ENCODE data around the gene PARD3B. TPM values are rescaled to one million over a fixed set of nuclear protein-coding genes. Genes with fewer than 3 reads are reported as not detected.

The PARD3B gene
- polyA plus RNA-seq, 6 donors from 2014 or later, result not detected

DNA sequence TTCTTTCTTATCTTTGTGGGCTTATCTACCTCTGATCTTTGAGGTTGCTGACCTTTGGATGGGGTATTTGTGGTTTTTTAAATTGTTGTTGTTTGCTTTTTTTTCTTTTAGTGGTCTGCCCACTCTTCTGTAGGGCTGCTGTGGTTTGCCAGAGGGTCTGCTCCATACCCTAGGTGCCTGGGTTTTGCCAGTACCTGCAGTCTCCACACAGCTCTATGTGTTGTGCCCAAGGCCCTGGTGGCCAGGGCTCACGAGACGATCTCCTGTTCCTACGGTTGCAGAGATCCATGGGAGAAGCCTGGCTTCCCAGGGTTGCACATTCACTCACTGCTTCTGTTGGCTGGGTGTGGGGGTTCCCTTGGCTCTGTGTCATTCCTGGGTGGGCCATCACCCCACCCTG, 87.1 kb downstream of the PARD3B start:
- H3K27me3 Mint-ChIP-seq, result no peaks in the 10 kb centered on the region
- H3K27ac Mint-ChIP-seq, result no peak overlapping the region
- DNase-seq, result no peak
- no peaks in the 10 kb centered on the region for H3K4me1 Mint-ChIP-seq
- no peak for ATAC-seq (ENCODE audit: low read depth in 2 of 2)
- peaks cover 0 to 3% (median 0%) of the 10 kb centered on the region in 7 donors for H3K9me3 Mint-ChIP-seq
- no peak overlapping the region for H3K4me3 Mint-ChIP-seq
- H3K36me3 Mint-ChIP-seq, result no peaks in the 10 kb centered on the region

DNA sequence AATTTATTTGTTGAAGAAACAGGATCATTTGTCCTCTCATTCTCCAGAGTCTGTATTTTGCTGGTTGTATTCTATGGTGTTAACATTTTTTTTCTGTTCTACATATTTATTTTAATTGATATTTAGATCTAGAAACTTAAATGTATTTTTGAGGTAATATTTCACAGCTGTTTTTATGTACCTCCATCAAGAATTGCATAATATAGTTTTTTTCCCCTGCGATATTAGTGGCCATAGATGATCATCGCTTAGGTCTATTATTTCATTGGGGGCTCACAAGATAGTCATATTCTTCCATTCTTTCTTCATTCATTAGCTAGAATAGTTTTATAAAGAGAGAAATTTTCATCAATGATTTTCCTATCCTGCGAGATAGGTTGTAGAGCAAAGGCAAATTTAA, 89.3 kb downstream of the PARD3B start:
- Mint-ChIP-seq H3K27ac (no peak overlapping the region), H3K36me3 (no peaks in the 10 kb centered on the region), H3K9me3 (peaks cover 0 to 3% (median 0%) of the 10 kb centered on the region in 7 donors), H3K27me3 (no peaks in the 10 kb centered on the region), H3K4me1 (no peaks in the 10 kb centered on the region), H3K4me3 (no peak overlapping the region)
- ATAC-seq (ENCODE audit: low read depth in 2 of 2) (no peak), DNase-seq (no peak)

DNA sequence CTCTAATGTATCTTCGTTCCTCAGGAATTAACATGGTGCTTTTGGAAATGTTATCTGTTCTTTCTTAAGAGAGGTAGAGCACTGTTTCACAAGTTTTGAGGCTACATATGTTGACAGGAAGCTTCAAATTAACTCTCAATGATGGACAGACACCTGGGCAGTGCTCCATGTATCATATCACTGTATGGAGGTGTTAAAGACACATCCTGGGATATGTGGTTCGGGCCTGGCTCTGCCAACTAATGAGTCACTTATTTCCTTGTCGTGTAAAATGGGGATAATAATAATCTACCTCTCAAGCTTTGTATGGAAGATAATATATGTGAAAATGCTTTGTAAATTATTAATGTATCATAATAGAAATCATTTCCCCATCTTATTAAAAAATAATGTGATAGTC, 90.2 kb downstream of the PARD3B start:
- Mint-ChIP-seq H3K4me3 (no peak overlapping the region), H3K27ac (no peak overlapping the region), H3K4me1 (no peaks in the 10 kb centered on the region), H3K36me3 (no peaks in the 10 kb centered on the region), H3K27me3 (no peaks in the 10 kb centered on the region), H3K9me3 (peaks cover 0 to 3% (median 0%) of the 10 kb centered on the region in 7 donors)
- DNase-seq (no peak), ATAC-seq (ENCODE audit: low read depth in 2 of 2) (no peak)

DNA sequence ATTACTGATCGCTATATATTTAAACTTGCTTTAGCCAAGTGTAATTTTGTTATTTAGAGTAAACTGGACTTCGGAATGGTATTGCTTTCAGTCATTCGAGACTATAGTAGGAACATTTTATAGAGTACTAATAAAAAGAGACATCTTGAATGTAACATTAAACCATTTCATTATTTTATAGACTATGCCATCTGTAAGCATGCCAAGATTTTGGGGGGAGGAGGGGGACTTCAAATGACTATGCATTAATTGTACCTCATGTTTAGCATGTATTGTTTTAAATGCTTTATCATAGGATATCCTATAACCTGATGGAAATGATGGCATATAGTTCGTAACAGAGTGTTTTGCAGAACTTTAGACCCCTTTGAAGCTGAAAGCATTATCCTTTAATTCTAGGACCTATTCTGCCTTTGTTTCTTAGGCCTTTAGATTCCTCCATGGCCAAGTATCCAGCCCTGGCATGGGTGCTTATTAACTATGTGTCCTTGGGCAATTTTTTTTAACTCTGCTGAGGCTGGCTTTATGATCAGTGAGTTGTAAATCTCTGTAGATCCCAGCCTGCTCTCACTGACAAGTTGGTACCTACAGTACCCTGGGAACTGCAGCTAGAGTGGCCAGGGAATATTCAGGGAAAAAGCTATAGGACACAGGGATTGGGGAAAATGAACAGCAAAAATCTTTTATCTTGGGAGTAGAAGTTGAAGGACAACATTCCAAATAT, 93.4 kb downstream of the PARD3B start:
- DNase-seq, result no peak
- H3K4me3 Mint-ChIP-seq, result no peak overlapping the region
- no peak for ATAC-seq (ENCODE audit: low read depth in 2 of 2)
- peaks cover 0 to 4% (median 0%) of the 10 kb centered on the region in 7 donors for H3K9me3 Mint-ChIP-seq
- no peaks in the 10 kb centered on the region for H3K4me1 Mint-ChIP-seq
- no peaks in the 10 kb centered on the region for H3K27me3 Mint-ChIP-seq
- H3K27ac Mint-ChIP-seq, result no peak overlapping the region
- no peaks in the 10 kb centered on the region for H3K36me3 Mint-ChIP-seq

DNA sequence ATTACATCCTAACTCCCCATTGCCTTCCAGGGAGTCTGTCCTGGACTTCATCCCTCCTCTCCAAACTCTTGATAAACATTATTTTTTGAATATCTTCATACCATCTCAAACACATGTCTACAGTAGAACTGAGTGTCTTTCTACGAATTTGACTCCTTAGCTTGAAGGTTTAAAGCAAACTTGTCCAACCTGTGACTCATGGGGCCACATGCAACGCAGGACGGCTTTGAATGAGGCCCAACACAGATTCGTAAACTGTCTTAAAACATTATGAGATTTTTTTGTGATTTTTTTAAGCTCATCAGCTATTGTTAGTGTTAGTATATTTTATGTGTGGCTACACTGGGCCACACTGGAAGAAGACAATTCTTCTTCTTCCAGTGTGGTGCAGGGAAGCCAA, 98.1 kb downstream of the PARD3B start:
- H3K27me3 Mint-ChIP-seq, result no peaks in the 10 kb centered on the region
- no peaks in the 10 kb centered on the region for H3K36me3 Mint-ChIP-seq
- H3K27ac Mint-ChIP-seq, result no peak overlapping the region
- peaks cover 0 to 4% (median 2%) of the 10 kb centered on the region in 7 donors for H3K9me3 Mint-ChIP-seq
- H3K4me3 Mint-ChIP-seq, result no peak overlapping the region
- no peaks in the 10 kb centered on the region for H3K4me1 Mint-ChIP-seq
- ATAC-seq (ENCODE audit: low read depth in 2 of 2) (no peak), DNase-seq (no peak)

DNA sequence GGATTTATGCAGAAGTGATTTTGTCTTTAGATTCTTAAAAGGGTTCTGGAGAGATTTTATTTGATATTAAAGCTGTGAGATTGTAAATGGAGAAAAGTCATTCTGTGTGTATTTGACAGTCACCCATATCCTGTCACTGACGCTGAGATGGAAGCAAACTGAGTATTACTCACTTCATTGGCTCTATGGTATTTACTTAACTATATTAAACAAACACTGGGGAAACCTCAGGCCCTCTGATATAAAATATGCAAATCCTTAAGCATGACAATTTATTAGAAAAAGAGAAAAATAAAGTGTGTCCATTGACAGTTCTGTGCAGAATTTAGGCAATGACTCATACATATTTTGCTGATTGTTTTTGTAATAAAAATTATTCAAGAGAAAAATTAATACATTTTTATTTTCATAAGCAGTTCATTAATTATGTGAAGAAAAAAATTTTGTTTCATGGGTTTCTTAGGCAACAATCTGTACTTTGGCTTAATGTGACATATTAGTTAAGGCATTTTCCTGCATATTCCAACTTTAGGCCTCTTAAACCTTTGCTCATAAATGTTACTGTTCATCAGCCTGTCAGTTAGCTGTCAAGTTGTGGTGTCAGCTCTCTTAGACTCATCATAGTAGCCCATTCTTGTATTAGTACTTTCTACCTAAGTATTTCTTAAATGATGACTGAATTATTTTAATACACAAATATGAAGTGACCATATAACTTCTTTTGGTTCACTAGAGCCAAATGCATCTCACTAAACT, 99.9 kb downstream of the PARD3B start:
- Mint-ChIP-seq H3K4me3 (no peak overlapping the region), H3K27me3 (no peaks in the 10 kb centered on the region), H3K4me1 (no peaks in the 10 kb centered on the region), H3K27ac (no peak overlapping the region), H3K36me3 (no peaks in the 10 kb centered on the region), H3K9me3 (peaks cover 0 to 9% (median 2%) of the 10 kb centered on the region in 7 donors)
- no peak for ATAC-seq (ENCODE audit: low read depth in 2 of 2)
- DNase-seq, result no peak

DNA sequence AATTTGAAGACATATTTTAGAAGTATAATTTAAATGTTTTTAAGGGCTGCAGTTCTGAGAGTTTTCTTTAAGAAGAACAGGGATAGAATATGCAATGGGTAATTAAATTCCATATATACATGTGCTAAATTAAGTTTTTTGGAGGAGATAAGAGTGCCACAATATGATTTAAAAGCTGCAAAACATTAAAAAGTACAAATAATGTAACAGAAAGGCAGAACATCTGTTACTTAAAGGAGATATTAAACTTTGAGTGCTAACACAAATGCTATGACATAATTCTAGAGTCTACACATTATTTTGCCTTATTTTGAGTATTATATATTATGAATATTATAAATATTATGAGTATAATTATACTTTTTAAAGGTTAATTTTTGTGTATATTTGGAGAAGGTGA, 102.4 kb downstream of the PARD3B start:
- Mint-ChIP-seq H3K36me3 (peaks cover 0 to 4% of the 10 kb centered on the region in 2 donors), H3K27me3 (no peaks in the 10 kb centered on the region), H3K27ac (no peak overlapping the region), H3K4me1 (no peaks in the 10 kb centered on the region), H3K9me3 (peaks cover 7 to 16% (median 9%) of the 10 kb centered on the region in 7 donors), H3K4me3 (no peak overlapping the region)
- ATAC-seq (ENCODE audit: low read depth in 2 of 2) (no peak), DNase-seq (no peak)

DNA sequence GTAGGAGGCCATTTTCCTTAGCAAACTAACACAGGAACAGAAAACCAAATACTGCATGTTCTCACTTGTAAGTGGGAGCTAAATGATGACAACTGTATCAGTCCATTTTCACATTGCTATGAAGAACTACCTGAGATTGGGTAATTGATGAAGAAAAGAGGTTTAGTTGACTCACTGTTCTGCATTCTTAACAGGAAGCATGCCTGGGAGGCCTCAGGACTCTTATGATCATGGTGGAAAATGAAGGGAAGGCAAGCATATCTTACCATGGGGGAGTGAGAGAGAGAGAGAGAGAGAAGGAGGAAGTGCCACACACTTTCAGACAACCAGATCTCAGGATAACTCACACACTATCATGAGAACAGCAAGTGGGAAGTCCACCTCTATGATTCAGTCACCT, 105.3 kb downstream of the PARD3B start:
- Mint-ChIP-seq H3K27ac (no peak overlapping the region), H3K9me3 (peaks cover 4 to 15% (median 8%) of the 10 kb centered on the region in 7 donors), H3K4me3 (no peak overlapping the region), H3K36me3 (peaks cover 0 to 4% of the 10 kb centered on the region in 2 donors), H3K4me1 (no peaks in the 10 kb centered on the region), H3K27me3 (no peaks in the 10 kb centered on the region)
- no peak for DNase-seq
- no peak for ATAC-seq (ENCODE audit: low read depth in 2 of 2)

DNA sequence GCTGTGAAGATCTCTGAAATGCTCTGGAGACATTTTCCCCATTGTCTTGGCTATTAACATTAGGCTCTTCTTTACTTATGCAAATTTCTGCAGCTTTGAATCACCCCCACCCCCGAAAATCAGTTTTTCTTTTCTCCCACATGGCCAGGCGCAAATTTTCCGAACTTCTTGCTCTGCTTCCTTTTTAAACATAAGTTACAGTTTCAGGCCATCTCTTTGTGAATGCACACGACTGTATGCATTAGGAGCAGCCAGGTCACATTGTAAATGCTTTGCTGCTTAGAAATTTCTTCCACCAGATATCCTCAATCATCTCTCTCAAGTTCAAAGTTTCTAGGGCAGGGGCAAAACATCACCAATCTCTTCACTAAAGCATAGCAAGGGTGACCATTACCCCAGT, 106.8 kb downstream of the PARD3B start:
- peaks cover 0 to 4% of the 10 kb centered on the region in 2 donors for H3K36me3 Mint-ChIP-seq
- H3K9me3 Mint-ChIP-seq, result peaks cover 4 to 15% (median 8%) of the 10 kb centered on the region in 7 donors
- DNase-seq, result no peak
- H3K27ac Mint-ChIP-seq, result no peak overlapping the region
- H3K4me3 Mint-ChIP-seq, result no peak overlapping the region
- no peaks in the 10 kb centered on the region for H3K27me3 Mint-ChIP-seq
- no peak for ATAC-seq (ENCODE audit: low read depth in 2 of 2)
- no peaks in the 10 kb centered on the region for H3K4me1 Mint-ChIP-seq

DNA sequence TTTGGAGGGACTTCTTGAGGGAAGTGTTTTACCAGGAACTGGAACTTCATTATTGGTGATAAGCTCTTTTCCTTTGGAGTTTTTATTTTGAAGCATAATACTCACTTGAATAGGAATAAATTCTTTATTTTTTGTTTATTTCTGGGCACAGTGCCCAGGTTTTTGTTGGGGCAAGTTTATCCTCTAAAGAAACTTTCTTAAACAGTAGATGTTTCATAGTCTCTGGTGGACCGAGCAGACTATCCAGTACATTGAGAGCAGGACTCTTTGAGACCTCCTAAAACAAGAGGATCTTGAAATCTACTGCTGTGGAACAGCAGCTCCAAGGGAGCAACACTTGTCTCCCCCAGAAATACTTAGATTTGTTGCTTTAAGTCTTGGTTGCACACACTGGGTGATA, 109.4 kb downstream of the PARD3B start:
- DNase-seq (no peak), ATAC-seq (ENCODE audit: low read depth in 2 of 2) (no peak)
- Mint-ChIP-seq H3K36me3 (peaks cover 0 to 4% of the 10 kb centered on the region in 2 donors), H3K4me3 (no peak overlapping the region), H3K4me1 (no peaks in the 10 kb centered on the region), H3K27ac (no peak overlapping the region), H3K9me3 (peaks cover 4 to 15% (median 8%) of the 10 kb centered on the region in 7 donors), H3K27me3 (no peaks in the 10 kb centered on the region)

DNA sequence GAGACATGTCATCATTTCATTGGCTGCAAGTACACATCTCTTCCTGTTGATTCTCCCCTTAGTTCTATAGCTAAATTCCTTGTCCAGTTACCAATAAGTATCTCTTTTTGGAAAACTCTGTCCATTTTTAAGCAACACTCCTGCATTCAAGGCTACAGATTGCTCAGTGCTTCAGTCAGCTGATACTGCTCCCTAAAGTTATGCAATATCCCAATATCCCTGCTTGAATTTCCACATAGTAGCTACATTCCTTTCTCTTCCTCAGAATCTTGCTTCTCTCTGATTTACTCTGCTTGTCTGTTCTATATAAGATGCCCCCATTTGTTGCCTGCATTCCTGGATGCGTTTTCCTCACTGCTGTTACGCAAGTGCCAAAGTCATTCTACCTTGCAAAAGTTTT, 109.8 kb downstream of the PARD3B start:
- ATAC-seq (ENCODE audit: low read depth in 2 of 2) (no peak), DNase-seq (no peak)
- H3K36me3 Mint-ChIP-seq, result peaks cover 0 to 4% of the 10 kb centered on the region in 2 donors
- no peaks in the 10 kb centered on the region for H3K27me3 Mint-ChIP-seq
- H3K4me1 Mint-ChIP-seq, result no peaks in the 10 kb centered on the region
- no peak overlapping the region for H3K27ac Mint-ChIP-seq
- no peak overlapping the region for H3K4me3 Mint-ChIP-seq
- peaks cover 4 to 15% (median 7%) of the 10 kb centered on the region in 7 donors for H3K9me3 Mint-ChIP-seq

DNA sequence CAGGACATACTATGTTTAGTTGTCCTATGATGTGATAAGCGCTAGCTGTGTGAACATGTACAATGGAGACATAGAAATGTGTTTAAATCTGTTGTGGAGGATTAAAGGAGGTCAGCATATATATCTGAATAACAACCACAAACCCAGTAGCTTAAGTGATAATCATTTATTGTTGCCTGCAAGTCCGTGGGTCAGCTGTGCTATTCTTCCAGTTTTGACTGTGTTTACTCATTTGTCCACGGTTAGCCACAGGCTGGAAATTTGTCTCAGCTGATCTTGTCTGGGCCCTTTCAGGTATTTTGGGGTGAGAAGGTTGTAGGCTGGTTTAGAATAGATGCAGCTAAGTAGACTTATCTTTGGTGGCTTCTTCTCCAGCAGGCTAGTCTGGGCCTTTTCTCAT, 110.4 kb downstream of the PARD3B start:
- H3K27ac Mint-ChIP-seq, result no peak overlapping the region
- H3K4me1 Mint-ChIP-seq, result no peaks in the 10 kb centered on the region
- H3K9me3 Mint-ChIP-seq, result peaks cover 4 to 12% (median 7%) of the 10 kb centered on the region in 7 donors
- H3K4me3 Mint-ChIP-seq, result no peak overlapping the region
- ATAC-seq (ENCODE audit: low read depth in 2 of 2) (no peak), DNase-seq (no peak)
- H3K27me3 Mint-ChIP-seq, result no peaks in the 10 kb centered on the region
- peaks cover 0 to 4% of the 10 kb centered on the region in 2 donors for H3K36me3 Mint-ChIP-seq

DNA sequence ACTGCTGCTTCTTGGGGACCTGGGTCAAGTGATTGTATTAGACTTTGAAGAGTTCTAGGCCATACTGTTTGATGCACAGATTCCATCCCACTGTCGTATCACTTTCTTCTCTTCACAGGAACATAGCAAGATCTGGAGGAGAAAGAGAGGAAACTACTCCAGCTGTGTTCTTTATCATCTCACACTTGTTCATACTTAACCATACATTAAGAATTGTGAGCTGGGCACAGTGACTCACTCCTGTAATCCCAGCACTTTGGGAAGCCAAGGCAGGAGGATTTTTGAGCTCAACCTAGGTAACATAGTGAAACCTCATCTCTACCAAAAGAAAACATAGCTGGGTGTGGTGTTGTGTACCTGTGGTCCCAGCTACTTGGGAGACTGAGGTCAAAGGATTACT, 111.7 kb downstream of the PARD3B start:
- Mint-ChIP-seq H3K36me3 (peaks cover 0 to 3% of the 10 kb centered on the region in 2 donors), H3K4me1 (no peaks in the 10 kb centered on the region), H3K27ac (no peak overlapping the region), H3K27me3 (no peaks in the 10 kb centered on the region), H3K9me3 (peaks cover 2 to 9% (median 4%) of the 10 kb centered on the region in 7 donors), H3K4me3 (no peak overlapping the region)
- no peak for DNase-seq
- no peak for ATAC-seq (ENCODE audit: low read depth in 2 of 2)

DNA sequence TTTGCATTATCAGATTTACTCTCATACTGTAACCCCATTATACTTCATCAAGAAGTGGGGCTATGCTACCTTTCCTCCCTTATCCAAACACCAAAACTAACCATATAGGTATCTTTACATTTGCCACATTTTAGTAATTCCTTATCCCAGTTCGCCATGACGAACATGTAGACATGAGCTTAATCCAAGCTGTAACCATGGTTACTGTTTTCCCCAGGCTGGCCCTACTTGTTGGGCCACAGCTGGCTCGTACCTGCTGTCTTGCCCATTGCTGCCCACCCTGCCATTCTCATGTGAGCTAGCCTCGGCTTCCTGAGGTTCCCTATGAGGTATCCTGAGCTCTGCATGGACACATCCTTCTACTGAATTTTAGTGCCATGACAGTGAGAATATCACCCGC, 117.7 kb downstream of the PARD3B start:
- H3K27ac Mint-ChIP-seq, result no peak overlapping the region
- no peak overlapping the region for H3K4me3 Mint-ChIP-seq
- H3K36me3 Mint-ChIP-seq, result no peaks in the 10 kb centered on the region
- no peaks in the 10 kb centered on the region for H3K27me3 Mint-ChIP-seq
- H3K4me1 Mint-ChIP-seq, result no peaks in the 10 kb centered on the region
- no peak for ATAC-seq (ENCODE audit: low read depth in 2 of 2)
- no peaks in the 10 kb centered on the region for H3K9me3 Mint-ChIP-seq
- DNase-seq, result no peak
